PC-3 (cell line): ENCODE measurements around the gene AGO3.

Experiments used
- CTCF ChIP-seq: fragments of 300-600 bp; sonication (generic); conservative IDR thresholded peaks from 2 replicates; pipeline ENCODE4 v1.5.1; 2017; ENCODE audit warnings: antibody characterized with exemption, low read depth, mild to moderate bottlenecking, low read length
- EZH2 ChIP-seq: fragments of 300-600 bp; sonication (generic); IDR thresholded peaks from one replicate; pipeline ENCODE4 v1.6.1; 2017; ENCODE audit warnings: antibody characterized with exemption, mild to moderate bottlenecking, low read length; ENCODE audit not compliant: unreplicated experiment
- EZH2phosphoT487 ChIP-seq: fragments of 300-600 bp; sonication (generic); IDR thresholded peaks from 2 replicates; pipeline ENCODE4 v1.6.1; 2018; ENCODE audit warnings: mild to moderate bottlenecking, antibody characterized with exemption, low read length, borderline replicate concordance

GRCh38 chr1:35883635-35884101 is 47.2 kb upstream of the AGO3 start:
- TF ChIP-seq CTCF = no peak
- TF ChIP-seq EZH2 = no peak
- TF ChIP-seq EZH2phosphoT487 = no peak
